Ishikawa (cell line): ENCODE data around the gene ZCCHC14.
A peak's percentile ranks its signal among the peaks of the same experiment; 100 is the strongest.

Experiments used
- CEBPB ChIP-seq: IDR thresholded peaks from 2 replicates; pipeline ENCODE4 v1.6.1; 2012
- CREB1 ChIP-seq: IDR thresholded peaks from 2 replicates; pipeline ENCODE4 v1.6.1; 2012; ENCODE audit warnings: low read depth
- EP300 ChIP-seq: IDR thresholded peaks from 2 replicates; pipeline ENCODE4 v1.6.1; 2012; ENCODE audit warnings: borderline replicate concordance
- MAX ChIP-seq: IDR thresholded peaks from 2 replicates; pipeline ENCODE4 v1.6.1; 2012
- NFIC ChIP-seq: IDR thresholded peaks from 2 replicates; pipeline ENCODE4 v1.6.1; 2012
- RAD21 ChIP-seq: IDR thresholded peaks from 2 replicates; pipeline ENCODE4 v1.6.1; 2012; ENCODE audit warnings: low read depth
- TAF1 ChIP-seq: IDR thresholded peaks from 2 replicates; pipeline ENCODE4 v1.6.1; 2012; ENCODE audit warnings: low read depth, mild to moderate bottlenecking
- TF ChIP-seq, protein P1 (sequence below): IDR thresholded peaks from 2 replicates; pipeline ENCODE4 v1.6.1; 2012; ENCODE audit warnings: low read depth, mild to moderate bottlenecking

- TF ChIP-seq EP300: no peak
- TF ChIP-seq MAX: no peak
- TF ChIP-seq, protein P1, sequence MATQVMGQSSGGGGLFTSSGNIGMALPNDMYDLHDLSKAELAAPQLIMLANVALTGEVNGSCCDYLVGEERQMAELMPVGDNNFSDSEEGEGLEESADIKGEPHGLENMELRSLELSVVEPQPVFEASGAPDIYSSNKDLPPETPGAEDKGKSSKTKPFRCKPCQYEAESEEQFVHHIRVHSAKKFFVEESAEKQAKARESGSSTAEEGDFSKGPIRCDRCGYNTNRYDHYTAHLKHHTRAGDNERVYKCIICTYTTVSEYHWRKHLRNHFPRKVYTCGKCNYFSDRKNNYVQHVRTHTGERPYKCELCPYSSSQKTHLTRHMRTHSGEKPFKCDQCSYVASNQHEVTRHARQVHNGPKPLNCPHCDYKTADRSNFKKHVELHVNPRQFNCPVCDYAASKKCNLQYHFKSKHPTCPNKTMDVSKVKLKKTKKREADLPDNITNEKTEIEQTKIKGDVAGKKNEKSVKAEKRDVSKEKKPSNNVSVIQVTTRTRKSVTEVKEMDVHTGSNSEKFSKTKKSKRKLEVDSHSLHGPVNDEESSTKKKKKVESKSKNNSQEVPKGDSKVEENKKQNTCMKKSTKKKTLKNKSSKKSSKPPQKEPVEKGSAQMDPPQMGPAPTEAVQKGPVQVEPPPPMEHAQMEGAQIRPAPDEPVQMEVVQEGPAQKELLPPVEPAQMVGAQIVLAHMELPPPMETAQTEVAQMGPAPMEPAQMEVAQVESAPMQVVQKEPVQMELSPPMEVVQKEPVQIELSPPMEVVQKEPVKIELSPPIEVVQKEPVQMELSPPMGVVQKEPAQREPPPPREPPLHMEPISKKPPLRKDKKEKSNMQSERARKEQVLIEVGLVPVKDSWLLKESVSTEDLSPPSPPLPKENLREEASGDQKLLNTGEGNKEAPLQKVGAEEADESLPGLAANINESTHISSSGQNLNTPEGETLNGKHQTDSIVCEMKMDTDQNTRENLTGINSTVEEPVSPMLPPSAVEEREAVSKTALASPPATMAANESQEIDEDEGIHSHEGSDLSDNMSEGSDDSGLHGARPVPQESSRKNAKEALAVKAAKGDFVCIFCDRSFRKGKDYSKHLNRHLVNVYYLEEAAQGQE: peak; percentile 31; the same call in 1 of the 2 replicates
- no peak for TF ChIP-seq TAF1
- TF ChIP-seq RAD21: no peak
- TF ChIP-seq CREB1: no peak
- TF ChIP-seq CEBPB: no peak
- no peak for TF ChIP-seq NFIC
Observed at GRCh38 chr16:87417528-87417910, 75.3 kb downstream of the ZCCHC14 start.
